CD4-positive, alpha-beta T cell (primary cell): ENCODE results near the gene HMG20A. TPM values are rescaled to one million over a fixed set of nuclear protein-coding genes. Genes with fewer than 3 reads are reported as not detected.

Experiments used
- ATAC-seq: fragments of 200-7000 bp; cut with Tn5 transposase; one replicate; pipeline ENCODE4 v1.10.0; 2022; ENCODE audit warnings: mild to moderate bottlenecking; ENCODE audit not compliant: poor library complexity
- CTCF ChIA-PET: fragments of 350-600 bp; sonication (Branson Sonifier 250); formaldehyde crosslinking; loops from one replicate; lab custom pipeline; 2021; ENCODE audit warnings: antibody characterized with exemption, inconsistent platforms; lab: Charles Lee
- POLR2A ChIA-PET: fragments of 350-600 bp; sonication (Branson Sonifier 250); formaldehyde crosslinking; loops from one replicate; lab custom pipeline; 2021; ENCODE audit warnings: antibody characterized with exemption, inconsistent platforms; lab: Charles Lee
- DNase-seq, 14 experiments: peaks; one replicate each; pipeline ENCODE4 v3.0.0-alpha.2; 2013 to 2020; ENCODE audit warnings: mixed read lengths in 2 of 14
- H3K27ac ChIP-seq, 2 donors: one replicate each; pipeline versions ENCODE4 v1.5.1 to v1.7.0; 2013; ENCODE audit warnings: low read length in 2 of 2, low read depth in 1 of 2, mild to moderate bottlenecking in 1 of 2
- H3K27me3 ChIP-seq, 2 experiments: 1 replicate in 1 of 2; 2 replicates in 1 of 2; pipeline versions ENCODE4 v1.6.1 to v1.7.0; 2013; ENCODE audit warnings: low read length in 2 of 2, control low read depth in 1 of 2, mild to moderate bottlenecking in 1 of 2, moderate library complexity in 1 of 2; ENCODE audit not compliant: insufficient read depth in 2 of 2, control insufficient read depth in 1 of 2
- H3K36me3 ChIP-seq: one replicate; pipeline ENCODE4 v1.6.1; 2013; ENCODE audit warnings: low read length, control low read depth; ENCODE audit not compliant: insufficient read depth
- H3K4me1 ChIP-seq: one replicate; pipeline ENCODE4 v1.6.1; 2013; ENCODE audit warnings: low read length, control low read depth; ENCODE audit not compliant: insufficient read depth
- H3K4me3 ChIP-seq: one replicate; pipeline ENCODE4 v1.5.1; 2013; ENCODE audit warnings: mild to moderate bottlenecking, low read length, moderate library complexity
- H3K9me3 ChIP-seq, 2 experiments: 1 replicate in 1 of 2; 2 replicates in 1 of 2; pipeline versions ENCODE4 v1.6.1 to v1.7.0; 2013; ENCODE audit warnings: low read length in 2 of 2, mild to moderate bottlenecking in 2 of 2, control low read depth in 1 of 2, moderate library complexity in 1 of 2; ENCODE audit not compliant: control insufficient read depth in 1 of 2, insufficient read depth in 1 of 2
- H3K27ac Mint-ChIP-seq: one replicate; pipeline ENCODE4 v1.8.0; 2020; ENCODE audit warnings: mixed read lengths
- H3K27me3 Mint-ChIP-seq: one replicate; pipeline ENCODE4 v1.8.0; 2021; ENCODE audit warnings: mixed read lengths
- H3K36me3 Mint-ChIP-seq: one replicate; pipeline ENCODE4 v1.8.0; 2021; ENCODE audit warnings: low read depth, mixed read lengths
- H3K4me1 Mint-ChIP-seq: one replicate; pipeline ENCODE4 v1.8.0; 2021; ENCODE audit warnings: low read depth, mixed read lengths
- H3K4me3 Mint-ChIP-seq: one replicate; pipeline ENCODE4 v1.8.0; 2020; ENCODE audit warnings: mild to moderate bottlenecking, mixed read lengths
- H3K9me3 Mint-ChIP-seq: one replicate; pipeline ENCODE4 v1.8.0; 2020; ENCODE audit warnings: mixed read lengths
- intact Hi-C, 2 experiments: fragments of 100-400 bp; cut with DNase I in 1 of 2; cut with micrococcal nuclease in 1 of 2; formaldehyde crosslinking; loops; one replicate each; pipeline versions ENCODE4 v1.15.1 to v1.9.0; 2023 to 2025; cut with DNase I, micrococcal nuclease
- total RNA-seq, 174 experiments: library from RNA in 2 of 174; stranded (reverse) in 2 of 174; gene quantifications; one replicate each; pipeline ENCODE4 v1.2.3 and lab custom pipeline; 2021 to 2026
- TF ChIP-seq, protein P1 (sequence below): fragments of 200-600 bp; IDR thresholded peaks from one replicate; pipeline ENCODE4 v1.8.0; 2022; ENCODE audit warnings: antibody characterized with exemption, mild to moderate bottlenecking

HMG20A gene
- total RNA-seq, 2 experiments from 2014 or later, result 16.2 to 20.0 TPM

DNA sequence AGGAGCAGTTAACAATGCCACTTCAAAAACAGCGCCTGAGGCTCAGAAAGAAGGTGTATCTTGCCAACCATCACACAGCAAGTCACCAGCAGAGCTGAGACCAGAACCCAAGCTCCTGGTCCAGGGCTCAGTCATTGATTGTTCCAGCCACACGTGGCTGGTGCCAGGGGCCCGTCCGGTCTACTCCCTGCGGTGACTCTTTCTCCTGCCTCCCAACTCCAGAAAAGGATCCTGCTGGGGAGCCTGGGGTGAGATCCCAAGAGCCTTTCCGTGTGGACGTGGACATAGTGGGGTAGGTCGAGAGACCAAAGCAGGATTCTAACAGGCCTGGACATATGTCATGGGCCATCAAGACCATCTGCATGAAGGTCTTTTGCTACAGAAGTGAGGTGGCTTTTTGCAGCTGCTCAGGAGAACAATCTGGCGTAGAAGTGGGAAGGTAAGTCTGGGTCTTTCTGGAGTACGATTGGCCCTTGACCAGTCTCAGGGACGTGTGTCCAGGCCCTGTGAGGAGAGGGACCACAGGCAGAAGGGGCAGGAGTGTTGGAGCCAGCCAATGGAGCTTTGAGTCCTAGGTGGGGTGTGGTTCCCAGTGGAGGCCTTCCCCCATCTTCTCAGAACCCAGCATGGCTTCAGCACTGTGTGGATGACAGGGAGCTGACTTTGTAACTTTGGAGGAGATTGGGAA lies 105.4 kb downstream of the HMG20A start:
- Mint-ChIP-seq H3K27ac (no peak overlapping the region), H3K4me3 (no peak overlapping the region), H3K4me1 (no peaks in the 10 kb centered on the region), H3K36me3 (no peaks in the 10 kb centered on the region), H3K27me3 (no peaks in the 10 kb centered on the region), H3K9me3 (no peaks in the 10 kb centered on the region)
- DNase-seq (no peak), ATAC-seq (no peak)
- Histone ChIP-seq H3K27ac (no peak overlapping the region), H3K4me3 (no peak overlapping the region), H3K4me1 (no peaks in the 10 kb centered on the region), H3K36me3 (no peaks in the 10 kb centered on the region), H3K27me3 (no peaks in the 10 kb centered on the region), H3K9me3 (no peaks in the 10 kb centered on the region)
- ChIA-PET CTCF (no interaction called here), POLR2A (no interaction called here)
- TF ChIP-seq, protein P1, sequence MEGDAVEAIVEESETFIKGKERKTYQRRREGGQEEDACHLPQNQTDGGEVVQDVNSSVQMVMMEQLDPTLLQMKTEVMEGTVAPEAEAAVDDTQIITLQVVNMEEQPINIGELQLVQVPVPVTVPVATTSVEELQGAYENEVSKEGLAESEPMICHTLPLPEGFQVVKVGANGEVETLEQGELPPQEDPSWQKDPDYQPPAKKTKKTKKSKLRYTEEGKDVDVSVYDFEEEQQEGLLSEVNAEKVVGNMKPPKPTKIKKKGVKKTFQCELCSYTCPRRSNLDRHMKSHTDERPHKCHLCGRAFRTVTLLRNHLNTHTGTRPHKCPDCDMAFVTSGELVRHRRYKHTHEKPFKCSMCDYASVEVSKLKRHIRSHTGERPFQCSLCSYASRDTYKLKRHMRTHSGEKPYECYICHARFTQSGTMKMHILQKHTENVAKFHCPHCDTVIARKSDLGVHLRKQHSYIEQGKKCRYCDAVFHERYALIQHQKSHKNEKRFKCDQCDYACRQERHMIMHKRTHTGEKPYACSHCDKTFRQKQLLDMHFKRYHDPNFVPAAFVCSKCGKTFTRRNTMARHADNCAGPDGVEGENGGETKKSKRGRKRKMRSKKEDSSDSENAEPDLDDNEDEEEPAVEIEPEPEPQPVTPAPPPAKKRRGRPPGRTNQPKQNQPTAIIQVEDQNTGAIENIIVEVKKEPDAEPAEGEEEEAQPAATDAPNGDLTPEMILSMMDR, result no peak
- intact Hi-C loops, result no loop called here

DNA sequence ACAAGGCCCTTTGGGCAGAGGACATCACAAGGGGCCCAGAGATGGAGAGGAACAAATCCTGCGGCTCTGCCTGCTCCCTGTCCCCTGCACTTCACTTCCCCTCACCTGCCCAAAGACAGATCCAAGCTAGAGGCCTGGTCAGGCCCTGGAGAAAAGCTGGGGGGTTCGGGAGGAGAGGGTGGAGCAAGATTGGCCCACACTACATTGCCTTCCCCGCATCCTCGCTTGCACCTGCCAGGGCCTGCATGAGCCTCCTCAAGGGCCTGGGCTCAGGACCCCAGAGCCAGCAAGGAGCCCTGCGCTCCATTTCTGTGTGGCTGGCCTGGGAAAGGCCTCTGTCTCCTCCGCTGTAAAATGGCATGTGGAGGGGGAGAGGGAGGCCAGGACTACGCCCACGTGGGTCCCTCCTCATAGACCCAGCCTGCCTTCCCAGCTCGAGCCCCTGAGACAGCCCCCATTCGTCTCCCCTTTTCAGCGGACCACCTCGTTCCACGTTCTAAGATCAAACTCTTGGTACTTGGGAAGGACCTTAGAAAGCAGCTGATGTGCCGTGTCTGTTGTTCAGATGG lies 106.0 kb downstream of the HMG20A start:
- no peaks in the 10 kb centered on the region for H3K36me3 Mint-ChIP-seq
- intact Hi-C loops, result no loop called here
- H3K27ac ChIP-seq, result no peak overlapping the region
- H3K4me3 ChIP-seq, result no peak overlapping the region
- H3K36me3 ChIP-seq, result no peaks in the 10 kb centered on the region
- no peaks in the 10 kb centered on the region for H3K4me1 Mint-ChIP-seq
- CTCF ChIA-PET, result no interaction called here
- DNase-seq, result no peak
- H3K9me3 ChIP-seq, result no peaks in the 10 kb centered on the region
- H3K27me3 ChIP-seq, result no peaks in the 10 kb centered on the region
- ATAC-seq, result no peak
- POLR2A ChIA-PET, result no interaction called here
- no peaks in the 10 kb centered on the region for H3K9me3 Mint-ChIP-seq
- no peak overlapping the region for H3K27ac Mint-ChIP-seq
- H3K27me3 Mint-ChIP-seq, result no peaks in the 10 kb centered on the region
- H3K4me1 ChIP-seq, result no peaks in the 10 kb centered on the region
- H3K4me3 Mint-ChIP-seq, result no peak overlapping the region
- TF ChIP-seq, protein P1, result no peak

DNA sequence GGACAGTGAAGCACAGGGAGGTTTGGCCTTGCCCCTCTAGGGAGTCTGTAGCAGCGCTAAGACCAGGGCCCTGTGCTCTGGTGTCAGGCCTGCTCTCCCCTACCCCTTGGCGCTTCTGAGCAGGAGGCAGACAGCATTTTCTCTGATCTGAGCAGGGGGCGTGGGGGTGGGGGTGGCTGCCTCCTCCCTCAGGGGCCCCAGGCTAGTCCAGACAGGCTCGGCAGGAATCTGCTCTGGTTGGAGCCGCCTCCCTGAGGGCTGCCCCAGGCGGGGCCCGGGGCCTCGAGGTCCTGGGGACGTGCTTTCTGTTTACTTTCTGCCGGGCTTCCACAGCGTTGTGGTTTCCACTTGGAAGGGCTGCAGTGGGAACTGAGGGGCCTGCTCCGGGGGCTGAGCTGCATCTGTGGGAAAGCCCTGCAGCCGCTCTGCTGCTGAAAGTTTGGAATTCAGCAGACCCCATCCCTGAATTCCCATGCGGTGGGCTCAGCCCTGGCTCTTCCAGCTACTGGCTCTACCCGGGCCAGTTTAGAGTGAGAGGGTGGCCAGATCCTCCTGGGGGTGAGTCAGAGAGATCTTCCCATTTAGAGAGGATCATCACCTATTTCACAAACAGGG lies 106.6 kb downstream of the HMG20A start:
- Histone ChIP-seq H3K4me1 (no peaks in the 10 kb centered on the region), H3K4me3 (no peak overlapping the region), H3K27ac (no peak overlapping the region), H3K36me3 (no peaks in the 10 kb centered on the region), H3K27me3 (no peaks in the 10 kb centered on the region), H3K9me3 (no peaks in the 10 kb centered on the region)
- H3K4me1 Mint-ChIP-seq, result no peaks in the 10 kb centered on the region
- no peaks in the 10 kb centered on the region for H3K27me3 Mint-ChIP-seq
- POLR2A ChIA-PET, result no interaction called here
- DNase-seq (no peak), ATAC-seq (no peak)
- intact Hi-C loops, result no loop called here
- no peaks in the 10 kb centered on the region for H3K36me3 Mint-ChIP-seq
- H3K4me3 Mint-ChIP-seq, result no peak overlapping the region
- TF ChIP-seq, protein P1, result no peak
- no peaks in the 10 kb centered on the region for H3K9me3 Mint-ChIP-seq
- H3K27ac Mint-ChIP-seq, result no peak overlapping the region
- CTCF ChIA-PET, result no interaction called here
